Natural killer cell (primary cell): ENCODE measurements around the gene LRRC74B. TPM values are rescaled to one million over a fixed set of nuclear protein-coding genes. Genes with fewer than 3 reads are reported as not detected.
"Not testable (repeated sequence)": the region's sequence is repeated elsewhere in the genome, so short reads cannot be mapped to it uniquely, and the experiment has no call there.

ENCODE experiments used
- ATAC-seq, 3 donors: fragments of 150-1000 bp in 2 of 3; fragments of 200-7000 bp in 1 of 3; cut with Tn5 transposase; 1 replicate in 1 of 3; 2 replicates in 2 of 3; pipeline ENCODE4 v1.10.0; 2021; ENCODE audit warnings: mild to moderate bottlenecking in 2 of 3, moderate library complexity in 2 of 3
- DNase-seq, 2 donors: peaks; one replicate each; pipeline versions ENCODE4 v3.0.0 to v3.0.0-alpha.2; 2013 to 2021; ENCODE audit warnings: mixed read lengths in 1 of 2
- H3K27ac ChIP-seq: one replicate; pipeline ENCODE4 v1.5.1; 2013; ENCODE audit warnings: mild to moderate bottlenecking, low read length
- H3K27me3 ChIP-seq: one replicate; pipeline ENCODE4 v1.6.1; 2013; ENCODE audit warnings: low read length; ENCODE audit not compliant: control insufficient read depth, insufficient read depth
- H3K36me3 ChIP-seq: one replicate; pipeline ENCODE4 v1.6.1; 2013; ENCODE audit warnings: low read length; ENCODE audit not compliant: control insufficient read depth, insufficient read depth
- H3K4me1 ChIP-seq: one replicate; pipeline ENCODE4 v1.6.1; 2013; ENCODE audit warnings: low read length; ENCODE audit not compliant: control insufficient read depth, insufficient read depth
- H3K4me3 ChIP-seq: one replicate; pipeline ENCODE4 v1.5.1; 2013; ENCODE audit warnings: low read length
- H3K9me3 ChIP-seq: one replicate; pipeline ENCODE4 v1.6.1; 2013; ENCODE audit warnings: low read length; ENCODE audit not compliant: control insufficient read depth, insufficient read depth
- H3K27ac Mint-ChIP-seq, 2 donors: one replicate each; pipeline ENCODE4 v1.8.0; 2022; ENCODE audit warnings: mild to moderate bottlenecking in 2 of 2, mixed read lengths in 2 of 2, moderate library complexity in 1 of 2
- H3K27me3 Mint-ChIP-seq, 2 donors: one replicate each; pipeline ENCODE4 v1.8.0; 2022; ENCODE audit warnings: low read depth in 2 of 2, mixed read lengths in 2 of 2
- H3K36me3 Mint-ChIP-seq: one replicate; pipeline ENCODE4 v1.8.0; 2022; ENCODE audit warnings: mixed read lengths
- H3K4me1 Mint-ChIP-seq, 2 donors: one replicate each; pipeline ENCODE4 v1.8.0; 2022; ENCODE audit warnings: mixed read lengths in 2 of 2
- H3K4me3 Mint-ChIP-seq: one replicate; pipeline ENCODE4 v1.8.0; 2022; ENCODE audit warnings: mild to moderate bottlenecking, moderate library complexity, mixed read lengths
- H3K9me3 Mint-ChIP-seq, 2 donors: one replicate each; pipeline ENCODE4 v1.8.0; 2022; ENCODE audit warnings: mixed read lengths in 2 of 2
- CTCF ChIP-seq: fragments of 200-600 bp; IDR thresholded peaks from one replicate; pipeline ENCODE4 v1.8.0; 2022; ENCODE audit warnings: antibody characterized with exemption
- WGBS: methylation state at CpG from one replicate; pipeline ENCODE4 v1.1.7; 2013; ENCODE audit warnings: missing lambda C conversion rate; ENCODE audit not compliant: insufficient coverage; 5-methylcytosine and 5-hydroxymethylcytosine counted together
- intact Hi-C: fragments of 100-400 bp; cut with micrococcal nuclease; formaldehyde crosslinking; loops from one replicate; pipeline ENCODE4 v1.14.2; 2022
- total RNA-seq, 4 donors: library from RNA; stranded (reverse); fragments of 120-200 nt in 1 of 4; gene quantifications; one replicate each; pipeline versions ENCODE4 v1.2.3 to v1.2.4, GENCODE V29; 2013 to 2022

The LRRC74B gene
- total RNA-seq, 3 donors from 2014 or later (not counting 1 experiment from before 2014, with no cell fraction given), result 0.11 TPM; not detected in 2

GRCh38 chr22:21079493-21079892 lies 33.7 kb downstream of the LRRC74B start:
- no peak overlapping the region for H3K4me3 ChIP-seq
- no peaks in the 10 kb centered on the region for H3K27me3 ChIP-seq
- 94% methylated on average over 5 of the region's 5 CpGs for WGBS
- Mint-ChIP-seq H3K9me3 (no peaks in the 10 kb centered on the region), H3K4me3 (no peak overlapping the region), H3K27ac (no peak overlapping the region), H3K27me3 (no peaks in the 10 kb centered on the region), H3K4me1 (no peaks in the 10 kb centered on the region), H3K36me3 (no peaks in the 10 kb centered on the region)
- no peaks in the 10 kb centered on the region for H3K9me3 ChIP-seq
- no peaks in the 10 kb centered on the region for H3K4me1 ChIP-seq
- intact Hi-C loops, result no loop called here
- no peak for ATAC-seq
- no peak for DNase-seq
- no peaks in the 10 kb centered on the region for H3K36me3 ChIP-seq
- TF ChIP-seq CTCF, result no peak
- no peak overlapping the region for H3K27ac ChIP-seq

GRCh38 chr22:21080435-21081137 lies 34.8 kb downstream of the LRRC74B start:
- Mint-ChIP-seq H3K27ac (no peak overlapping the region), H3K4me1 (no peaks in the 10 kb centered on the region), H3K36me3 (no peaks in the 10 kb centered on the region), H3K4me3 (no peak overlapping the region), H3K9me3 (no peaks in the 10 kb centered on the region), H3K27me3 (no peaks in the 10 kb centered on the region)
- ATAC-seq (no peak), DNase-seq (no peak)
- Histone ChIP-seq H3K36me3 (no peaks in the 10 kb centered on the region), H3K9me3 (no peaks in the 10 kb centered on the region), H3K27me3 (no peaks in the 10 kb centered on the region), H3K4me3 (no peak overlapping the region), H3K27ac (no peak overlapping the region), H3K4me1 (no peaks in the 10 kb centered on the region)
- 92% methylated on average over 30 of the region's 31 CpGs for WGBS
- TF ChIP-seq CTCF, result no peak
- intact Hi-C loops, result no loop called here

- Mint-ChIP-seq H3K9me3 (no peaks in the 10 kb centered on the region), H3K27me3 (no peaks in the 10 kb centered on the region), H3K36me3 (no peaks in the 10 kb centered on the region), H3K4me3 (no peak overlapping the region), H3K4me1 (no peaks in the 10 kb centered on the region), H3K27ac (no peak overlapping the region)
- intact Hi-C loops, result no loop called here
- Histone ChIP-seq H3K27ac (no peak overlapping the region), H3K27me3 (no peaks in the 10 kb centered on the region), H3K9me3 (no peaks in the 10 kb centered on the region), H3K4me3 (no peak overlapping the region), H3K36me3 (no peaks in the 10 kb centered on the region), H3K4me1 (no peaks in the 10 kb centered on the region)
- ATAC-seq (no peak), DNase-seq (no peak)
- TF ChIP-seq CTCF, result no peak
- 95% methylated on average over 2 of the region's 6 CpGs for WGBS
These were observed 36.5 kb downstream of the LRRC74B start for GRCh38 chr22:21082248-21082647.

- H3K9me3 ChIP-seq, result no peaks in the 10 kb centered on the region
- H3K4me3 Mint-ChIP-seq, result no peak overlapping the region
- no peak overlapping the region for H3K27ac Mint-ChIP-seq
- intact Hi-C loops, result no loop called here
- ATAC-seq (no peak), DNase-seq (no peak)
- no peaks in the 10 kb centered on the region for H3K9me3 Mint-ChIP-seq
- H3K4me1 ChIP-seq, result no peaks in the 10 kb centered on the region
- H3K36me3 ChIP-seq, result no peaks in the 10 kb centered on the region
- no peaks in the 10 kb centered on the region for H3K36me3 Mint-ChIP-seq
- H3K4me1 Mint-ChIP-seq, result no peaks in the 10 kb centered on the region
- H3K27me3 Mint-ChIP-seq, result peaks cover 0 to 11% of the 10 kb centered on the region in 2 donors
- no peak overlapping the region for H3K4me3 ChIP-seq
- WGBS, result 88% methylated on average over 5 of the region's 5 CpGs
- H3K27me3 ChIP-seq, result no peaks in the 10 kb centered on the region
- TF ChIP-seq CTCF, result no peak
- H3K27ac ChIP-seq, result no peak overlapping the region
These were observed 41.4 kb downstream of the LRRC74B start for GRCh38 chr22:21087119-21087518.

GRCh38 chr22:21087926-21088325 lies 42.2 kb downstream of the LRRC74B start:
- H3K9me3 ChIP-seq, H3K27me3 ChIP-seq, H3K4me1 Mint-ChIP-seq, H3K4me3 ChIP-seq, H3K4me1 ChIP-seq, intact Hi-C loops, DNase-seq, H3K9me3 Mint-ChIP-seq, H3K4me3 Mint-ChIP-seq, H3K36me3 ChIP-seq, H3K36me3 Mint-ChIP-seq, H3K27ac Mint-ChIP-seq, ATAC-seq, H3K27ac ChIP-seq: not testable (repeated sequence)
- peaks cover 0 to 11% of the 10 kb centered on the region in 2 donors for H3K27me3 Mint-ChIP-seq
- 94% methylated on average over 10 of the region's 11 CpGs for WGBS
